C4-2B (cell line): Measurements from ENCODE around the gene TWF2.

Source experiments
- ZFX ChIP-seq: fragments of 450-650 bp; IDR thresholded peaks from 2 replicates; pipeline ENCODE4 v1.6.1; 2017
- TF ChIP-seq, protein P1 (sequence below): fragments of 450-650 bp; conservative IDR thresholded peaks from 2 replicates; pipeline ENCODE4 v1.5.1; 2017; ENCODE audit warnings: mild to moderate bottlenecking

DNA sequence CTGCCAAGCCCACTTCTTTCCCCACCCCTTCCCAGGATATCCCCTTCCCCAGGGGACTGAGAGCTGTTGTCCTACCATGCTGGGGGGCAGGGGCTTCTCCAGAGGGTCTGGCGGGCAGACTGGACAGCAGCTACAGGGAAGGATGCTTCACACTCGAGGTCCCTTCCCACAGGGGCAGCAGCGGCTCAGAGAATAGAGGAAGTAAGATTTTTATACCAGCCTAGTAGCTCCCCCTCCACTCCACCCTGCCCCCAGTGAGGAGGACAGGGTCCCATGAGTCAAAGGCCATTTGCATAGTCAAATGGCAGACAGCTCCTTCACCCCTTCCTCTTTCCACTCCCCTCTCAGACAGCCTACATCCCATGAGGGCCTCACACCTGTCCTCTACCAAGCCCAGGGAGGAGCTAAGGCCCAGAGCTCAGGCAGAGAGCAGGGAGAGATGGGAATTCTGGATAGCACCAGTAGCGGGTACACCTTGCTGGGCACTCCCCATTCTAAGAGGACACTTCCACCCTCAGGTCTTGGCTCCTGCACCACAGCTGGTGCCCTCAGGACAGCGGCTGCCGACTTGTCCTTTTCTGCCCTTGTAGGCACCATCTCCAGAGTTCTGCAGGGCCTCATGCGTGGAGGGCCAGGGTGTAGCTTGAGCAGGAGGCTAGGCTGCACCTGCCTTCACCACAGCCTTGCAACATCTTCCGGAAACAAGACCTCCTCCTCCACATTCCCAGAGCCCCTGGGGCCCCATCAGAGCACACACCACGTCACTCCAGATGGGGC, 13.3 kb downstream of the TWF2 start, which contains the start of gene TLR9:
- TF ChIP-seq, protein P1, sequence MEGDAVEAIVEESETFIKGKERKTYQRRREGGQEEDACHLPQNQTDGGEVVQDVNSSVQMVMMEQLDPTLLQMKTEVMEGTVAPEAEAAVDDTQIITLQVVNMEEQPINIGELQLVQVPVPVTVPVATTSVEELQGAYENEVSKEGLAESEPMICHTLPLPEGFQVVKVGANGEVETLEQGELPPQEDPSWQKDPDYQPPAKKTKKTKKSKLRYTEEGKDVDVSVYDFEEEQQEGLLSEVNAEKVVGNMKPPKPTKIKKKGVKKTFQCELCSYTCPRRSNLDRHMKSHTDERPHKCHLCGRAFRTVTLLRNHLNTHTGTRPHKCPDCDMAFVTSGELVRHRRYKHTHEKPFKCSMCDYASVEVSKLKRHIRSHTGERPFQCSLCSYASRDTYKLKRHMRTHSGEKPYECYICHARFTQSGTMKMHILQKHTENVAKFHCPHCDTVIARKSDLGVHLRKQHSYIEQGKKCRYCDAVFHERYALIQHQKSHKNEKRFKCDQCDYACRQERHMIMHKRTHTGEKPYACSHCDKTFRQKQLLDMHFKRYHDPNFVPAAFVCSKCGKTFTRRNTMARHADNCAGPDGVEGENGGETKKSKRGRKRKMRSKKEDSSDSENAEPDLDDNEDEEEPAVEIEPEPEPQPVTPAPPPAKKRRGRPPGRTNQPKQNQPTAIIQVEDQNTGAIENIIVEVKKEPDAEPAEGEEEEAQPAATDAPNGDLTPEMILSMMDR = no peak
- TF ChIP-seq ZFX = no peak
